ENCODE measurements around the gene ATP6V0E1. TPM values are rescaled to one million over a fixed set of nuclear protein-coding genes. Genes with fewer than 3 reads are reported as not detected.

Gene ATP6V0E1
- total RNA-seq, 1 donor from 2014 or later, result 100 TPM

GRCh38 chr5:173032730-173033129 is 49.2 kb downstream of the ATP6V0E1 start:
- DNase-seq (ENCODE audit: low read depth), result no peak
- TF ChIP-seq CTCF (conservative IDR thresholded peaks at IDR 0.05; ENCODE audit: low read depth, low read length), result no peak
- no peak overlapping the region for H3K4me3 ChIP-seq (ENCODE audit: low read depth, low read length)

GRCh38 chr5:173033923-173034322 is 50.4 kb downstream of the ATP6V0E1 start:
- DNase-seq (ENCODE audit: low read depth), result no peak

DNA sequence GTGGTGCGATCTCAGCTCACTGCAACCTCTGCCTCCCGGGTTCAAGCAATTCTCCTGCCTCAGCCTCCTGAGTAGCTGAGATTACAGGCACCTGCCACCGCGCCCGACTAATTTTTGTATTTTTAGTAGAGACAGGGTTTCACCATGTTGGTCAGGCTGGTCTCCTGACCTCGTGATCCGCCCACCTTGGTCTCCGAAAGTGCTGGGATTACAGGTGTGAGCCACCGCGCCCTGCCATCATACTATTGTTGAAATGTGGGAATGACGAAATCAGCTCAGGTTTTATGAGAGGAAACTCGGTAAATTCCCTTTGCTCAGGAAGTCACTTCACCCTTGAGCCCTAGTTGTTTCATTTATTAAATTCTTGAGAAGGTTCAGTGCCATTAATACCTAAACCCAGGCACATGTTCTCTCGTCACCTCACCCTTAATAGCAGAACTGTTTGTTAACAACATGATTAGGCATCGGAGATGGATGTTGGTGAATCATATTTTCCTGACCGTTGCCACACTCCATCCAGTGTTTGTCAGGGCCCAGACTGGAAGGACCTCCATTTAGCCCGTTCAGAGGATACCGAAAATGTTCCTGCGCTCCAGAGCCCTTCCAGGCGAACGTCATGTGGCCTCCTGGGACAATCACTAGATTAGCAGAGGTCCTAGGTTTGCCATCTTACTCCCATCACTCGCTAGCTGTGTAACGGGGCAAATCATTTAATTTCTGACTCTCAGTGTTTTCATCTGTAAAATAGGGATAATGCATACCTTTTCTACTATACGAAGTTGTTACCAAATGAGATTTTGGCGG is 52.5 kb downstream of the ATP6V0E1 start:
- H3K4me3 ChIP-seq (ENCODE audit: low read depth, low read length), result no peak overlapping the region
- no peak for TF ChIP-seq CTCF (conservative IDR thresholded peaks at IDR 0.05; ENCODE audit: low read depth, low read length)
- peak; percentile 93 for DNase-seq (ENCODE audit: low read depth)

More at GRCh38 chr5:173033923-173034322, 50.4 kb downstream of the ATP6V0E1 start:
- H3K4me3 ChIP-seq (ENCODE audit: low read depth, low read length), result no peak overlapping the region
- no peak for TF ChIP-seq CTCF (conservative IDR thresholded peaks at IDR 0.05; ENCODE audit: low read depth, low read length)

GRCh38 chr5:173039188-173039587 is 55.6 kb downstream of the ATP6V0E1 start:
- DNase-seq (ENCODE audit: low read depth), result no peak
- TF ChIP-seq CTCF (conservative IDR thresholded peaks at IDR 0.05; ENCODE audit: low read depth, low read length), result no peak
- H3K4me3 ChIP-seq (ENCODE audit: low read depth, low read length), result no peak overlapping the region

DNA sequence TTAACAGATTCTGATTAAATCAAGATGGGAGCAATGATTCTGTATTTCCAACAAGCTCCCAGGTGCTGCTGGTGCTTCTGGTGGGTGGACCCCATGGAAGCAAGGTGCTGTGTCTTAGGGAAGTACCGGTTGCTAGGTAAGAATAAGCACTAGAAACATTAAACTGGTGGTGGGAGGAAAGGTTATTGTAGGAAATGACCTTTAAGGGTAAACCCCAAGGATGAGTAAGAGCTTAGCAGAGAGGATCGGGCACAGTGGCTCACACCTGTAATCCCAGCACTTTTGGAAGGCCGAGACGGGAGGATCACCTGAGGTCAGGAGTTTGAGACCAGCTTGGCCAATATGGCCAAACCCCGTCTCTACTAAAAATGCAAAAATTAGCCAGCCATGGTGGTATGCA is 56.4 kb downstream of the ATP6V0E1 start:
- DNase-seq (ENCODE audit: low read depth), result no peak
- TF ChIP-seq CTCF (conservative IDR thresholded peaks at IDR 0.05; ENCODE audit: low read depth, low read length), result no peak
- H3K4me3 ChIP-seq (ENCODE audit: low read depth, low read length), result no peak overlapping the region

DNA sequence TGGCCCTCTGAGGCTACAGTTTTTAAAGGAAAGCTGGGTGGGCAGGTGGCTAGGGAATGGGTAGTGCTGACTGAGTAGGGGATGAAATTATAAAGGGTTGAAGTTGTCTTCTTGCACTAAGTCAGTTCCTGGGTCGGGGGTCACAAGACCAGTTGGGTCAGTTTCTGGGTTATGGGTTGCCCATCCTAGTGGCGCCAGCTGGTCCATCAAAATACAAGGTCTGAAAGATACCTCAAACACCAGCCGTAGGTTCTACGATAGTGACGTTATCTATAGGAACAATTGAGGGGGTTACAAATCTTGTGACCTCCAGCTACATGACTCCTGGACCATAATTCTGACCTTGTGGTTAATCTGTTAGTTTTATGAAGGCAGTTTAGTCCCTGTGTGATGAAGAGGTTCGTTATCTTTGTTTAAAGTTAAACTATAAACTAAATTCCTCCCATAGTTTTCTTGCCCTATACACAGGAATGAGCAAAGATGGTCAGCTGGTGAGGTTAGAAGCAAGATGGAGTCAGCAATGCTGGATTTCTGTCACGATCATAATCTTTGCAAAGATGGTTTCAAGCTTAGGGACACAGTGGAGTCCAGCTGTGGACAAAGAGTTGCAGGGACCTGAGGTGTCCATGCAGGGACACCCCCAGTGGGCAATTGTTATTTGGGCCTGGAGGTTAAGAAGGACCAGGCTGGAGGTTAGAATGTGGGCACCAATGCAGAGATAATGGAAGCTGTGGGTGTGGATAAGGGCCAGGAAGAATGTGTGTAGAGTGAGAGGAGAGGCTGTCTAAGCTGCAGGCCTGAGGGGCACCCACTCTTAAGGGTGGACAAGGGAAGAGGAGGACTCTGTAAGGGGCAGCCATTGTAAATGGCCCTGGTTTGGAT is 58.6 kb downstream of the ATP6V0E1 start:
- H3K4me3 ChIP-seq (ENCODE audit: low read depth, low read length), result no peak overlapping the region
- TF ChIP-seq CTCF (conservative IDR thresholded peaks at IDR 0.05; ENCODE audit: low read depth, low read length), result no peak
- no peak for DNase-seq (ENCODE audit: low read depth)
